DOHH2 (cell line): Measurements from ENCODE around the gene S100PBP.

ENCODE experiments used
- EZH2phosphoT487 ChIP-seq: fragments of 200-600 bp; sonication (generic); IDR thresholded peaks from 2 replicates; pipeline ENCODE4 v1.6.1; 2017; ENCODE audit warnings: borderline replicate concordance, mild to moderate bottlenecking, antibody characterized with exemption, low read length, moderate library complexity, mixed read lengths
- TF ChIP-seq, protein P1 (sequence below): fragments of 200-600 bp; sonication (generic); IDR thresholded peaks from one replicate; pipeline ENCODE4 v1.5.1; 2014; ENCODE audit warnings: antibody characterized with exemption, mild to moderate bottlenecking, low read depth, low read length; ENCODE audit not compliant: poor library complexity, severe bottlenecking

DNA sequence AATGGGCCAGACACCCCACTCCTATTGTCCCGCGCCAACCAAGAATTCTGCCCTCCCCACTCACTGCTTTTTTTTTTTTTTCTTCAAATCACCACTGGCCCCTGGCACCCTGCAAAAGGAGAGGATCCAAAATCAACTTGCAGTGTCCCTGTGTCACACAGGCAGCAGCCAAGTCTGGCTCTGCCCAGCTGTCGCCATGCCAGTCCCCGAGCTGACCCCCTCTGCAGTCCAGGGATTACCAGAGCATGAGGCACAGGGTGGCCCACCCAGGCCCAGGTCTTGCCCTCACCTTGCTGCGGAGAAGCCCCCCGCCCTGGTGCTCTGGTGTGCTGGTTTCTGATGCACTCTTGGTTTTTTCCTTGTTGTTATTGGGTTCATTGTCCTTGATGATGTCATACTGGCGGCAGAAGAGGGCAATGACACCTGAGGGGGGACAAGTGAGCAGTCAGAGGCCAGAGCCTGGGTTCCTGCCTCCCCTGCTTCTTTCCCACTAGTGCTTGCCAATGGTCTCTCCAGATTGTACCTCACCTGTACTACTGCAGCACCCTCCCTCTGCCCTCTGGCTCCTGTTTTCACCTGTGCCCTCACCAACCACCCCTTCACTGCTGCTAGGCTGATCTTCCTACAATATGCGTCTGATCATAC is 47.0 kb downstream of the S100PBP start:
- TF ChIP-seq, protein P1, sequence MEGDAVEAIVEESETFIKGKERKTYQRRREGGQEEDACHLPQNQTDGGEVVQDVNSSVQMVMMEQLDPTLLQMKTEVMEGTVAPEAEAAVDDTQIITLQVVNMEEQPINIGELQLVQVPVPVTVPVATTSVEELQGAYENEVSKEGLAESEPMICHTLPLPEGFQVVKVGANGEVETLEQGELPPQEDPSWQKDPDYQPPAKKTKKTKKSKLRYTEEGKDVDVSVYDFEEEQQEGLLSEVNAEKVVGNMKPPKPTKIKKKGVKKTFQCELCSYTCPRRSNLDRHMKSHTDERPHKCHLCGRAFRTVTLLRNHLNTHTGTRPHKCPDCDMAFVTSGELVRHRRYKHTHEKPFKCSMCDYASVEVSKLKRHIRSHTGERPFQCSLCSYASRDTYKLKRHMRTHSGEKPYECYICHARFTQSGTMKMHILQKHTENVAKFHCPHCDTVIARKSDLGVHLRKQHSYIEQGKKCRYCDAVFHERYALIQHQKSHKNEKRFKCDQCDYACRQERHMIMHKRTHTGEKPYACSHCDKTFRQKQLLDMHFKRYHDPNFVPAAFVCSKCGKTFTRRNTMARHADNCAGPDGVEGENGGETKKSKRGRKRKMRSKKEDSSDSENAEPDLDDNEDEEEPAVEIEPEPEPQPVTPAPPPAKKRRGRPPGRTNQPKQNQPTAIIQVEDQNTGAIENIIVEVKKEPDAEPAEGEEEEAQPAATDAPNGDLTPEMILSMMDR, result no peak
- TF ChIP-seq EZH2phosphoT487, result no peak
